IPS DF 19.7 (cell line): Measurements from ENCODE around the gene DNMBP.
"Not testable (repeated sequence)": the region's sequence is repeated elsewhere in the genome, so short reads cannot be mapped to it uniquely, and the experiment has no call there.

ENCODE experiments used
- DNase-seq: peaks from one replicate; pipeline ENCODE4 v3.0.0-alpha.2; 2013; ENCODE audit warnings: low read depth, low spot score

Gene DNMBP

DNA sequence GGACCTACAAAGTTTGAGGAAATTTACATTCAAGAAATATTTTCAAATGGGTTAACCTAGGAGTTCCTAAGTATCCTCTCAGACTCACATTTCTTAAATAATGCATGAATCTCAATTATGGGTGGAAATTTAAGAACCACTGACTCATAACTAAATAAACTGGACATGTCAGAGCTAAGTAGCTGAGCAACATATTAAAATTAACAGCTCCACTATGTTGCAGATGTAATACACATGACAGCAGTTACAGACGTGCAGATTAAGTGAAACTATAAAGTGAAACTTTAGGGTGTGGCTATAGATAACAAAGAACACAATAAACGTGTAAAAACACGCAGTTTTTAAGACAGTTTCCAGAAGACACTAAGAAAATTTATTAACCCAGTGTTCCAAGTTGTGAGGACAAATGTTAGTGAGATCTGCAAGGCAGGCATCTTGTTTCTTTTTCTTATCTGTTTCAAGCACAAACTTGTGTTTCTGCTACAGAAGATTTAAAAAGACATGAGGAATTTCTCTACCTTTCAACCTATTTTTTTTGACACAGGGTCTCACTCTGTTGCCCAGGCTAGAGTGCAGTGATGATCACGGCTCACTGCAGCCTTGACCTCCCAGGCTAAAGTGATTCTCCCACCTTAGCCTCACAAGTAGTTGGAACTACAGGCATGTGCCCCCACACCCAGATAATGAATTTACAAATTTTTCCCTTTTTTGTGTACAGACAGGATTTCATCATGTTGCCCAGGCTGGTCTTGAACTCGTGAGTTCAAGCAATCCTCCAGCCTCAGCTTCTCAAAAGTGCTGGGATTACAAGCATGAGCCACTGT lies 25.3 kb downstream of the DNMBP start:
- no peak for DNase-seq

DNA sequence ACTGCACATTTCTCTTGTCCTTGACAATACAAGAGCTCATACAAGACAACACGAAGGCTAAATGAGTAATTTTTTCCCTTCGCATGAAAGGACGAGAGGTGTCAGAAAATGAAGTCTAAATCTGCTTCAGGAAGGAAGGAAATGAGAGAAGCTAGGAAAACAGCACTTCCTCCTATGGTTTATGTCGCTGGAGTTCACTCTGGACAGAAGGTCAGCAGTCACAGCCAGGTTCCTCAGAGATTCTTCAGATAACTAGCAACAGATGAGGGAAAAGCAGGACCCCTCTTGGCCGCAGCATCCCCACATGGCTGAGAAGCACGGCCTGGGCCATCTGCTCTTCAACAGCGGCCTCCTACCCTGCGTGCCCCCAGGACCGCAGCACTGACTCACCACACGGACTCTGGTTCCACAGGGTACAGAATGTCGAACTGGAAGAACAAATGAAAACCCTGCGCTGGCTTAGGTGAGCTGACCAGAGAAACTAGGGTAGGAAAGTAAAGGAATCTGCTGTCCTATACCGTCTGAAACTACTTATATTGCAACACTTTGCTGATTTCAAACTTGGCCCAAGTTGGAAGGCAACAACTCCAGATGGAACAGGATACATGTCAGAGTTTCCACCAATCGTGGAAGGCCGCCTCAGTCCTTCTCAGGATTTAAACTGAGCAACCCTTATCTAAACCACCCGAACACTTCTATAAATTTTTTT lies 26.3 kb downstream of the DNMBP start:
- no peak for DNase-seq

DNA sequence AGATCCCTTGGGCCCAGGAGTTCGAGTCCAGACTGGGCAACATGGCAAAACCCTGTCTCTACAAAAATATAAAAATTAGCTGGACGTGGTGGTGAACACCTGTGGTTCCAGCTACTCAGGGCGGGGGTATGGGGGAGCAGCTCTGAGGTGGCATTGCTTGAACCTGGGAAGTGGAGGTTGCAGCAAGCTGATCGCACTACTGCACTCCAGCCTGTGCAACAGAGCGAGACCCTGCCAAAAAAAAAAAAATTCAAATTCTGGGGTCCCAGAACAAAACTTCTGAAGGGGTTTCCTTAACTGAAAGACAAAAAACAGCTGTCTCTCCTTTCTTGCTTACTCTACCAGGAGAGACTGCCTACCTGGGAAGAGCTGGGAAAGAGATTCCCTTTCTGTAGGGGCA lies 27.0 kb downstream of the DNMBP start:
- DNase-seq = no peak

GRCh38 chr10:99981581-99982199 lies 28.1 kb downstream of the DNMBP start:
- no peak for DNase-seq

- DNase-seq = no peak
Observed at GRCh38 chr10:99979066-99979685, 30.6 kb downstream of the DNMBP start.

- no peak for DNase-seq
Observed at GRCh38 chr10:99977916-99978315, 31.8 kb downstream of the DNMBP start.

DNA sequence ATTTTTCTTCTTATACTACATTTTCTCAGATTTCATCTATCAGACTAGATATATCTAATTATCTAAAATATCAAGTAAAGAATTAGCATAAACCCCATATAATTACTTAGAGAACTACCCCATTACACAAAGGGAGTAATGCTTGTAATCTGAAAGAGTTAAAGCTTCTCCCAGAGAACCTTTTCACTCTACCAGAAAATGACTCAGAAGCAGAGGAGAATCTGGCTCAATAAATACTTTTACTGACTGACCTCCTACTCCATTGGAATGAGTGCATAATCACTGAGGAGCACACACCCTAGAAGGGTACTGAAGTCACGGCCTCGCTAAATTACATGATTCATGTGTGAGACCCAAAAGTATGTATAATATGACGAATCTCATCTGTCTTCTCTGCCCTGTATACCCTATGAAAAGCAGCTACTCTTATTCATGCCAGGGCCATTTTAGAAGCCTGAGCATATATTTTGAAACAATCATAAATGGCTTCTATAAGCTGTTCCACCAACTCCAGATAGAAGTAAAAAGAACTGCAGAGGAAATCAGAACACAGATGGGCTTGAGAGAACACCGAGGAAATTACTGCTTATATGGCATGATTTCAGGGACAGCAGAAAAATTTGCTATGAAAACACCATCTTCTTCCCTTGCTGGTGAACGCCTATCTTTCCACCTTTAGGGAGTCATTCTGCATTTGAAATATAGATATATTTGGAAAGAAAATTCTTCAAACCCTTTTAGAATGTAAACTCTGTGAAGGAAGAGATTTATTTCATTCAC lies 32.7 kb downstream of the DNMBP start:
- DNase-seq = no peak

DNA sequence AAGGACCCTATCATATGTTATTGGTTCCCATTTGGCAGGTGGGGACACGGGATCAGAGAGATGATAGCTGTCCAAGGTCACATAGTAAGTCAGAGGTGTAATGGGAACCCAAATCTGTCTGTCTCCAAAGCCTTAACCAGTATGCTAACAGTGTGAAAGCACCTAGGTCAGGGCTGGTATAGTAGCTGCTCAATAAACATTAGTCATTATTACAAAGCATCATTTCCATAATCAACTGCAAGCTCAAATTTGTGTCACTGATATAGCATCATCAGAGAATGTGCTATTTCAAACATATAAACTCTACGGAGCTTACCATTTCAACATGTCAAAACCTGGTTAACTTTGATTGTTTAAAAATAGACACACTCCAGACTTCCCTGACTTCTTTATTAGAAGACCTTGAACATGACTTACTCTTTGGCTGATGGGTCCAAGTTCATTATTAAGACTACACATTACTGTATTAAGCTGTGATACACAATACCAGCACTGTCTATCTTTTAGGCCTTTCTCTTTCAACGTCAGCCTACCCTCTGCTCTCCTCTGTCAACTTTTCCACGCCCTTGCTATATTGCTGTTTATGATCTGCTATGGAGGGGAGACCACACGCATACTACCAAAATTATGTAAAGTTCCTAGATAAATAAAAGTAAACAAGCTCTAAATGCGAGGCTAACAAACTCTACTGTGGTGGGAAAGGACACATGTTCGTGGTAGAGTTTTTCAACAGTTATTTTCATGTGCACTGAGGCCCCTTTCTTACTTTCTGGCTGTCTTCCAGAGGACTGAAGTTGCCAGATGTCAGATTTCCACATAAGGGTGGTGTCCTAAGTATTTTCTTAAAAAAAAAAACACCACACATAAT lies 33.6 kb downstream of the DNMBP start:
- no peak for DNase-seq

- no peak for DNase-seq
Observed at GRCh38 chr10:99975106-99975829, 34.5 kb downstream of the DNMBP start.

GRCh38 chr10:99973190-99973589 lies 36.6 kb downstream of the DNMBP start:
- no peak for DNase-seq

GRCh38 chr10:99967961-99968360 lies 41.8 kb downstream of the DNMBP start:
- DNase-seq = no peak

DNA sequence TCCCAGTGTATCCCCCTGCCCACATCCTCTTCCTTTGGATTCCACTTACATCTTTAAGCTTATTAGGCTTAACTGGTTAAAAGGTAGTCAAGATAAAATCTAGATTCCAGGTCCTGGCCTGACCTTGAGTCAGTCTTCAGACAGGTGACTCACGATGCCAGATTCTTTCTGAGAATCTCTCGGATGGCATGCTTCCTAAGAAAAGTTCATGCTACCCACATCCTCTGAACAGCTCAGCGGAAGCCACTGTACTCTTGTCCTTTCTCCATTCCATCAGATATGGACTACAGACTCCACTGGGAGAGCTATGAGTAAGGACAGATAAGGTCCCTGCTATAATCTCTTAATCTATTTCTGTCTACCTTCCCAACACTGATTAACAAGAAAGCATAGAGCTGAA lies 43.4 kb downstream of the DNMBP start:
- no peak for DNase-seq

- DNase-seq = no peak
Observed at GRCh38 chr10:99965700-99966099, 44.0 kb downstream of the DNMBP start.

DNA sequence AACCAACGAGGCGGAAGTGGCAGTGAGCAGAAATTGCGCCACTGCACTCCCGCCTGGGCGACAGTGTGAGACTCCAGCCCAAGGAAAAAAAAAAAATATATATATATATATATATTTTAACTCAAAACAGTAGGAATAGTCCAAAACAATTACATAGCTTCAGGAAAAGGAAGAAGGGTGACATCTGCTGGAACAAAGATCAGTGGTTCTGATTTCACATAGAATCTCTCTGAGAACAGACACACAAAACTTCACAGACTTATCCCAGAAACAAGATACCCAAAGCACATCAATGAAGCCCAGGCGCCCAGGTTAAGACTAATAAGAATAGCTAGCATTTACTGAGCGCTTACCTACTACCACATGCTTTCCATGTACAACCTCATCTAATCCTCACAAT lies 45.0 kb downstream of the DNMBP start:
- no peak for DNase-seq

DNA sequence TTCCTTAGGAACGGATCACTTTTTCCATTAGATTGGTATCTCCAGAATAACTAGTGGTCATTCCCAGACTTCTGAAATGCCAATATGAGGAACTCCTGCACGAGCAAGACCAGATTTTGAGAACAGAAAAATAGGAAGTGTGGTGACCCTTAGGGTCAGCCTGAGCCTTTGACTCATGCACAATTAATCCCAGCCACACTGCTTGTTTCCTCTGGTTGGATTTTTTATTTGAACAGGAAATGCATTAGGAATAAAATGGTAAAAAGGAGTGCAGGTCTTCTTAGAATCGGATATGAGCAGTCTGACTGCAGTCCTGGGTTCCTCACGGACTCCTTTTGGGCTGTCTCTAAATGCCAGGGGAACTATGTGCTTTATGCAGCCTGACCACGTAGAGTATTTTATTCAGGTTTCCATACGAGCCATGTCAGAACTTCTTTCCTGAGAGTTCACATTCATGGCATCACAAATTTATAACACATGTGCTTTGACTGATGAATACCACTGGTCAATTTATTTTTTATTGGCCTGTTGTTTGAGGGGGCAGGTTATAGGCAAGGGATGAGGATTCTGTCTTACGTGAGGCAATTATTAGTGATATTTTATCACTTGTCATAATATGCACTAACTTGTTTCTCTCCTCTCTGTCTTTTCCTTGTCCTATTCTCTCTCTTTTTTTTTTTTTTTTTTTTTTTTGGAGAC lies 46.1 kb downstream of the DNMBP start:
- not testable (repeated sequence) for DNase-seq

GRCh38 chr10:99958806-99959205 lies 50.9 kb downstream of the DNMBP start:
- DNase-seq = no peak

- no peak for DNase-seq
Observed at GRCh38 chr10:99958302-99958701, 51.4 kb downstream of the DNMBP start.

DNA sequence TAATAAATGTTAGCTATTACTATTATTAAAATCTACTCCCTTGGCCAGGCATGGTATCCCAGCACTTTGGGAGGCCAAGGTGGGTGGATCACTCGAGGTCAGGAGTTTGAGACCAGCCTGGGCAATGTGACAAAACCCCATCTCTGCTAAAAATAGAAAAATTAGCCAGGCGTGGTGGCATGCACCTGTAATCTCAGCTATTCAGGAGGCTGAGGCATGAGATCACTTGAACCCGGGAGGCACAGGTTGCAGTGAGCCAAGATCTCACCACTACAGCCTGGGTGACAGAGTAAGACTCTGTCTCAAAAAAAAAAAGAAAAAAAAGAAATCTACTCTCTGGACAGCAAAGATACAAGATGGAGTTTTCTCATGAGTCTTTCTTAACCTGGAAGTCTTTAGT lies 56.2 kb downstream of the DNMBP start:
- not testable (repeated sequence) for DNase-seq

GRCh38 chr10:99952799-99953198 lies 56.9 kb downstream of the DNMBP start:
- DNase-seq = no peak
